HepG2 (cell line): ENCODE data around the gene PIGBOS1. TPM values are rescaled to one million over a fixed set of nuclear protein-coding genes. Genes with fewer than 3 reads are reported as not detected.

Source experiments
- FLYWCH1 ChIP-seq: sonication (generic); formaldehyde crosslinking; IDR thresholded peaks from 2 replicates; pipeline ENCODE4 v1.8.1; 2023; ENCODE audit warnings: mild to moderate bottlenecking, missing genetic modification reagents
- GPBP1L1 ChIP-seq: sonication (generic); formaldehyde crosslinking; IDR thresholded peaks from 2 replicates; pipeline ENCODE4 v1.5.0; 2020; ENCODE audit warnings: mild to moderate bottlenecking, missing genetic modification reagents
- HDAC6 ChIP-seq: fragments of 200-600 bp; sonication (generic); IDR thresholded peaks from 2 replicates; pipeline ENCODE4 v1.7.0; 2017; ENCODE audit warnings: mild to moderate bottlenecking, antibody characterized with exemption, low read length, low read depth
- IRF9 ChIP-seq: sonication (generic); formaldehyde crosslinking; IDR thresholded peaks from 2 replicates; pipeline ENCODE4 v1.8.0; 2022; ENCODE audit warnings: missing genetic modification reagents, mild to moderate bottlenecking, borderline replicate concordance
- KDM6A ChIP-seq: IDR thresholded peaks from 2 replicates; pipeline ENCODE4 v1.6.1; 2016; ENCODE audit warnings: low read depth
- MED1 ChIP-seq: sonication (generic); formaldehyde crosslinking; IDR thresholded peaks from 2 replicates; pipeline ENCODE4 v1.4.0; 2020; ENCODE audit warnings: missing genetic modification reagents
- MTF1 ChIP-seq: sonication (generic); formaldehyde crosslinking; IDR thresholded peaks from 2 replicates; pipeline ENCODE4 v1.5.0; 2020; ENCODE audit warnings: missing genetic modification reagents
- MXD1 ChIP-seq: sonication (generic); formaldehyde crosslinking; IDR thresholded peaks from 2 replicates; pipeline ENCODE4 v1.4.0; 2020; ENCODE audit warnings: mild to moderate bottlenecking, missing genetic modification reagents
- ONECUT2 ChIP-seq: sonication (generic); formaldehyde crosslinking; IDR thresholded peaks from 2 replicates; pipeline ENCODE4 v1.4.0; 2020; ENCODE audit warnings: missing genetic modification reagents
- REST ChIP-seq, 2 experiments: IDR thresholded peaks; 2 replicates each; pipeline ENCODE4 v1.6.1; 2011 to 2012; ENCODE audit warnings: low read length in 2 of 2, borderline replicate concordance in 1 of 2, low read depth in 1 of 2, mild to moderate bottlenecking in 1 of 2, moderate library complexity in 1 of 2
- RFX3 ChIP-seq: IDR thresholded peaks from 2 replicates; pipeline ENCODE4 v1.6.1; 2016; ENCODE audit warnings: missing biosample characterization, missing genetic modification reagents
- TP53 ChIP-seq: sonication (generic); formaldehyde crosslinking; conservative IDR thresholded peaks from 2 replicates; pipeline ENCODE4 v1.4.0; 2020; ENCODE audit warnings: missing genetic modification reagents
- XBP1 ChIP-seq: sonication (generic); formaldehyde crosslinking; IDR thresholded peaks from 2 replicates; pipeline ENCODE4 v1.5.0; 2020; ENCODE audit warnings: missing genetic modification reagents
- ZBTB14 ChIP-seq: sonication (generic); formaldehyde crosslinking; IDR thresholded peaks from 2 replicates; pipeline ENCODE4 v1.4.0; 2020; ENCODE audit warnings: missing genetic modification reagents
- ZKSCAN5 ChIP-seq: sonication (generic); formaldehyde crosslinking; IDR thresholded peaks from 2 replicates; pipeline ENCODE4 v1.5.1; 2020; ENCODE audit warnings: mild to moderate bottlenecking, missing genetic modification reagents
- ZNF121 ChIP-seq: sonication (generic); formaldehyde crosslinking; IDR thresholded peaks from 2 replicates; pipeline ENCODE4 v1.5.0; 2020; ENCODE audit warnings: mild to moderate bottlenecking, missing genetic modification reagents
- ZNF136 ChIP-seq: sonication (generic); formaldehyde crosslinking; IDR thresholded peaks from 2 replicates; pipeline ENCODE4 v1.8.1; 2022; ENCODE audit warnings: low read depth, mild to moderate bottlenecking, moderate library complexity, missing genetic modification reagents
- ZNF234 ChIP-seq: sonication (generic); formaldehyde crosslinking; conservative IDR thresholded peaks from 2 replicates; pipeline ENCODE4 v1.5.1; 2020; ENCODE audit warnings: mild to moderate bottlenecking, missing genetic modification reagents
- ZNF329 ChIP-seq: sonication (generic); formaldehyde crosslinking; IDR thresholded peaks from 2 replicates; pipeline ENCODE4 v1.9.0; 2021; ENCODE audit warnings: low read depth, mild to moderate bottlenecking, missing genetic modification reagents
- ZNF780A ChIP-seq: sonication (generic); formaldehyde crosslinking; IDR thresholded peaks from 2 replicates; pipeline ENCODE4 v1.8.0; 2022; ENCODE audit warnings: mild to moderate bottlenecking, missing genetic modification reagents, moderate library complexity
- polyA plus RNA-seq, 8 experiments: library from polyadenylated mRNA; depleted of rRNA in 3 of 8; stranded (reverse) in 7 of 8; unstranded in 1 of 8; fragments of >200 nt; fragmentation: Illumina TruSeq in 4 of 8; extraction: Trizol in 4 of 8; gene quantifications; 2 replicates each; pipeline versions ENCODE4 v1.2.1 to v1.2.3, GENCODE V29; 2011 to 2016; ENCODE audit warnings: low read depth in 4 of 8, missing spikeins in 1 of 8, mixed read lengths in 1 of 8; ENCODE audit not compliant: insufficient read depth in 1 of 8
- total RNA-seq, 5 experiments: library from RNA; depleted of rRNA; stranded (reverse); fragments of >200 nt; fragmentation: Illumina TruSeq; extraction: Trizol; gene quantifications; 2 replicates each; pipeline ENCODE4 v1.2.3, GENCODE V29; 2016; ENCODE audit warnings: low read depth in 1 of 5

The PIGBOS1 gene
- total and polyA plus RNA-seq, 2 of the 13 experiments (the other 11 are each of a cell fraction or from before 2014, with no cell fraction given) = 14.8 to 22.1 TPM

- TF ChIP-seq ZNF234 (CRISPR knock-in tag) (no peak), FLYWCH1 (CRISPR knock-in tag) (no peak), ZNF329 (CRISPR knock-in tag) (no peak; the same call in 1 of the 2 replicates), TP53 (CRISPR knock-in tag) (no peak), REST (IDR thresholded peaks at IDR 0.05; ENCODE audit: borderline replicate concordance in 1 of 2, low read depth in 1 of 2, low read length in 2 of 2) (peak in 1 of 2 experiments; percentile 62; a peak in 1 of 4 replicates), MED1 (peak; percentile 59), ZKSCAN5 (no peak), IRF9 (CRISPR knock-in tag) (peak; percentile 69; the same call in 1 of the 2 replicates), HDAC6 (no peak), GPBP1L1 (CRISPR knock-in tag) (no peak), ZBTB14 (CRISPR knock-in tag) (no peak), KDM6A (no peak), XBP1 (no peak), ONECUT2 (CRISPR knock-in tag) (no peak), MXD1 (CRISPR knock-in tag) (0 out of 2 replicates have a peak, but pooled peaks have one; percentile 42), RFX3 (CRISPR knock-in tag) (no peak; the same call in 1 of the 2 replicates), ZNF780A (CRISPR knock-in tag) (peak; percentile 72; the same call in 1 of the 2 replicates), ZNF136 (CRISPR knock-in tag) (peak; percentile 64; the same call in 1 of the 2 replicates), ZNF121 (CRISPR knock-in tag) (no peak), MTF1 (CRISPR knock-in tag) (no peak)
These were observed at the start of gene PIGBOS1, which contains the start of gene PIGB (continued) for GRCh38 chr15:55318588-55319494.
